ENCODE measurements around the gene IMMP2L.

GRCh38 chr7:111578754-111579153 lies 16.5 kb upstream of the IMMP2L start:
- TF ChIP-seq CTCF (IDR thresholded peaks at IDR 0.05) (no peak), POLR2AphosphoS5 (IDR thresholded peaks at IDR 0.05) (no peak), POLR2A (IDR thresholded peaks at IDR 0.05; ENCODE audit: low read depth) (no peak)

Measured in esophagus muscularis mucosa (tissue), 3 donors.